Neural progenitor cell (in vitro differentiated cells): ENCODE measurements around the gene ACYP2. TPM values are rescaled to one million over a fixed set of nuclear protein-coding genes. Genes with fewer than 3 reads are reported as not detected.
A peak's percentile ranks its signal among the peaks of the same experiment; 100 is the strongest.

Experiments
- DNase-seq: peaks from one replicate; pipeline ENCODE4 v3.0.0-alpha.2; 2016; ENCODE audit warnings: low spot score
- H2AFZ ChIP-seq: fragments of 200-600 bp; sonication (generic); replicated peaks from 2 replicates; pipeline ENCODE4 v1.6.1; 2016; ENCODE audit warnings: antibody characterized with exemption
- H3F3A ChIP-seq: fragments of 200-600 bp; sonication (generic); 2 replicates; pipeline ENCODE4 v1.6.1; 2016; ENCODE audit warnings: antibody characterized with exemption, low read depth
- H3K27ac ChIP-seq: fragments of 200-600 bp; sonication (generic); 2 replicates; pipeline ENCODE4 v1.5.1; 2016; ENCODE audit warnings: mild to moderate bottlenecking
- H3K27me3 ChIP-seq: fragments of 200-600 bp; sonication (generic); 2 replicates; pipeline ENCODE4 v1.6.1; 2016; ENCODE audit warnings: mild to moderate bottlenecking, moderate library complexity
- H3K36me3 ChIP-seq: fragments of 200-600 bp; sonication (generic); 2 replicates; pipeline ENCODE4 v1.5.1; 2016
- H3K4me1 ChIP-seq: fragments of 200-600 bp; sonication (generic); 2 replicates; pipeline ENCODE4 v1.6.1; 2016; ENCODE audit warnings: mixed run types
- H3K4me2 ChIP-seq: fragments of 200-600 bp; sonication (generic); 2 replicates; pipeline ENCODE4 v1.6.1; 2016
- H3K4me3 ChIP-seq: fragments of 200-600 bp; sonication (generic); 2 replicates; pipeline ENCODE4 v1.5.1; 2016
- H3K79me2 ChIP-seq: fragments of 200-600 bp; sonication (generic); 2 replicates; pipeline ENCODE4 v1.6.1; 2016; ENCODE audit warnings: low read depth
- H3K9ac ChIP-seq: fragments of 200-600 bp; sonication (generic); 2 replicates; pipeline ENCODE4 v1.6.1; 2016
- H3K9me3 ChIP-seq: fragments of 200-600 bp; sonication (generic); 2 replicates; pipeline ENCODE4 v1.5.1; 2016; ENCODE audit warnings: low read depth
- H4K20me1 ChIP-seq: fragments of 200-600 bp; sonication (generic); 2 replicates; pipeline ENCODE4 v1.6.1; 2016; ENCODE audit warnings: low read depth
- H3K27ac Mint-ChIP-seq: 3 replicates; pipeline ENCODE4 v1.8.0; 2021; ENCODE audit warnings: mixed read lengths
- H3K27me3 Mint-ChIP-seq: 2 replicates; pipeline ENCODE4 v1.8.0; 2022; ENCODE audit warnings: low read depth, mild to moderate bottlenecking, inconsistent platforms, moderate library complexity, mixed read lengths; ENCODE audit not compliant: insufficient read depth
- H3K36me3 Mint-ChIP-seq: 3 replicates; pipeline ENCODE4 v1.8.0; 2021; ENCODE audit warnings: mixed read lengths
- H3K4me1 Mint-ChIP-seq: 3 replicates; pipeline ENCODE4 v1.8.0; 2021; ENCODE audit warnings: mixed read lengths
- H3K4me3 Mint-ChIP-seq: 3 replicates; pipeline ENCODE4 v1.8.0; 2021; ENCODE audit warnings: mild to moderate bottlenecking, moderate library complexity, mixed read lengths
- H3K9me3 Mint-ChIP-seq: 3 replicates; pipeline ENCODE4 v1.8.0; 2020; ENCODE audit warnings: mixed read lengths
- CTCF ChIP-seq: fragments of 200-600 bp; sonication (generic); IDR thresholded peaks from 2 replicates; pipeline ENCODE4 v1.5.1; 2017; ENCODE audit warnings: antibody characterized with exemption, mild to moderate bottlenecking
- EZH2 ChIP-seq: fragments of 200-600 bp; sonication (generic); IDR thresholded peaks from 2 replicates; pipeline ENCODE4 v1.6.1; 2017; ENCODE audit warnings: antibody characterized with exemption, mild to moderate bottlenecking, moderate library complexity
- EZH2phosphoT487 ChIP-seq: fragments of 200-600 bp; sonication (generic); IDR thresholded peaks from 2 replicates; pipeline ENCODE4 v1.6.1; 2017; ENCODE audit warnings: antibody characterized with exemption
- total RNA-seq: library from RNA; depleted of rRNA; stranded (reverse); fragments of >200 nt; gene quantifications from 2 replicates; pipeline ENCODE4 v1.2.3, GENCODE V29; 2015; ENCODE audit warnings: low replicate concordance

The ACYP2 gene
- total RNA-seq, 1 donor from 2014 or later, result 9.7 TPM

GRCh38 chr2:54275541-54275940 is 160.1 kb downstream of the ACYP2 start:
- DNase-seq, result no peak
- Histone ChIP-seq H3K27ac (no peak overlapping the region), H3K27me3 (no peaks in the 10 kb centered on the region), H3F3A (no peaks in the 10 kb centered on the region), H3K36me3 (no peaks in the 10 kb centered on the region), H2AFZ (no peak overlapping the region), H3K4me2 (no peak overlapping the region), H3K4me3 (no peak overlapping the region), H4K20me1 (no peaks in the 10 kb centered on the region), H3K9me3 (no peaks in the 10 kb centered on the region), H3K9ac (no peak overlapping the region), H3K4me1 (no peaks in the 10 kb centered on the region), H3K79me2 (no peaks in the 10 kb centered on the region)
- H3K4me1 Mint-ChIP-seq, result no peaks in the 10 kb centered on the region
- no peak overlapping the region for H3K4me3 Mint-ChIP-seq
- H3K9me3 Mint-ChIP-seq, result no peaks in the 10 kb centered on the region
- H3K36me3 Mint-ChIP-seq, result peaks cover 2% of the 10 kb centered on the region
- no peak for TF ChIP-seq EZH2phosphoT487
- TF ChIP-seq EZH2, result no peak
- no peak for TF ChIP-seq CTCF
- no peak overlapping the region for H3K27ac Mint-ChIP-seq
- peaks cover 2% of the 10 kb centered on the region for H3K27me3 Mint-ChIP-seq

- H3K9ac ChIP-seq, result no peak overlapping the region
Measured at GRCh38 chr2:54279385-54279784, 164.0 kb downstream of the ACYP2 start.

GRCh38 chr2:54284826-54285225 is 169.4 kb downstream of the ACYP2 start:
- no peaks in the 10 kb centered on the region for H3K4me1 Mint-ChIP-seq
- Histone ChIP-seq H3K4me2 (no peak overlapping the region), H3F3A (no peaks in the 10 kb centered on the region), H2AFZ (no peak overlapping the region), H3K27ac (no peak overlapping the region), H3K9ac (no peak overlapping the region), H3K27me3 (peaks cover 17% of the 10 kb centered on the region), H3K4me3 (no peak overlapping the region), H3K4me1 (peaks cover 4% of the 10 kb centered on the region), H4K20me1 (no peaks in the 10 kb centered on the region), H3K9me3 (no peaks in the 10 kb centered on the region), H3K79me2 (no peaks in the 10 kb centered on the region), H3K36me3 (no peaks in the 10 kb centered on the region)
- no peaks in the 10 kb centered on the region for H3K36me3 Mint-ChIP-seq
- DNase-seq, result no peak
- TF ChIP-seq CTCF (no peak), EZH2 (no peak), EZH2phosphoT487 (no peak)
- H3K27me3 Mint-ChIP-seq, result peaks cover 2% of the 10 kb centered on the region
- no peaks in the 10 kb centered on the region for H3K9me3 Mint-ChIP-seq
- no peak overlapping the region for H3K27ac Mint-ChIP-seq
- H3K4me3 Mint-ChIP-seq, result no peak overlapping the region

More at GRCh38 chr2:54279385-54279784, 164.0 kb downstream of the ACYP2 start:
- Histone ChIP-seq H3K4me2 (no peak overlapping the region), H3K9me3 (no peaks in the 10 kb centered on the region), H3K4me3 (no peak overlapping the region), H3K27me3 (no peaks in the 10 kb centered on the region), H3K27ac (no peak overlapping the region), H3K4me1 (no peaks in the 10 kb centered on the region), H3K79me2 (no peaks in the 10 kb centered on the region), H3F3A (no peaks in the 10 kb centered on the region), H3K36me3 (no peaks in the 10 kb centered on the region), H4K20me1 (no peaks in the 10 kb centered on the region), H2AFZ (no peak overlapping the region)
- no peaks in the 10 kb centered on the region for H3K4me1 Mint-ChIP-seq
- H3K27ac Mint-ChIP-seq, result no peak overlapping the region
- H3K9me3 Mint-ChIP-seq, result no peaks in the 10 kb centered on the region
- TF ChIP-seq EZH2 (no peak), CTCF (peak; percentile 38)
- peaks cover 2% of the 10 kb centered on the region for H3K27me3 Mint-ChIP-seq
- H3K36me3 Mint-ChIP-seq, result no peaks in the 10 kb centered on the region
- H3K4me3 Mint-ChIP-seq, result no peak overlapping the region
- no peak for DNase-seq
